Common myeloid progenitor, CD34-positive (primary cell): ENCODE measurements around the gene TBX20.
A peak's percentile ranks its signal among the peaks of the same experiment; 100 is the strongest.
"Not testable (repeated sequence)": the region's sequence is repeated elsewhere in the genome, so short reads cannot be mapped to it uniquely, and the experiment has no call there.

ENCODE experiments used
- CTCF ChIA-PET: fragments of 350-600 bp; sonication (Branson Sonifier 250); formaldehyde crosslinking; loops from one replicate; lab custom pipeline; 2021; ENCODE audit warnings: antibody characterized with exemption; lab: Charles Lee
- POLR2A ChIA-PET: fragments of 350-600 bp; sonication (Branson Sonifier 250); formaldehyde crosslinking; loops from one replicate; lab custom pipeline; 2021; ENCODE audit warnings: antibody characterized with exemption; lab: Charles Lee
- DNase-seq, 3 donors: peaks; one replicate each; pipeline versions ENCODE4 v3.0.0 to v3.0.0-alpha.2; 2013
- H3K27ac ChIP-seq, 2 experiments: 1 replicate in 1 of 2; 2 replicates in 1 of 2; pipeline ENCODE4 v1.7.0; 2013; ENCODE audit warnings: inconsistent platforms in 2 of 2, low read length in 2 of 2, mild to moderate bottlenecking in 2 of 2, low read depth in 1 of 2, moderate library complexity in 1 of 2; ENCODE audit not compliant: severe bottlenecking in 2 of 2, insufficient read depth in 1 of 2, poor library complexity in 1 of 2
- H3K27me3 ChIP-seq, 5 experiments: replicated peaks in 2 of 5; 1 replicate in 3 of 5; 2 replicates in 2 of 5; pipeline versions ENCODE4 v1.6.1 to v1.7.0; 2013; ENCODE audit warnings: low read length in 4 of 5, mild to moderate bottlenecking in 2 of 5, moderate library complexity in 2 of 5, inconsistent platforms in 1 of 5; ENCODE audit not compliant: insufficient read depth in 5 of 5, control insufficient read depth in 4 of 5
- H3K36me3 ChIP-seq, 4 experiments: 1 replicate in 2 of 4; 2 replicates in 2 of 4; pipeline versions ENCODE4 v1.6.1 to v1.7.0; 2013; ENCODE audit warnings: low read length in 3 of 4, control low read depth in 1 of 4, mild to moderate bottlenecking in 1 of 4; ENCODE audit not compliant: control insufficient read depth in 4 of 4, insufficient read depth in 4 of 4
- H3K4me1 ChIP-seq, 4 experiments: 1 replicate in 3 of 4; 2 replicates in 1 of 4; pipeline versions ENCODE4 v1.6.1 to v1.7.1; 2013; ENCODE audit warnings: low read length in 3 of 4, mild to moderate bottlenecking in 3 of 4, control low read depth in 1 of 4, inconsistent platforms in 1 of 4, moderate library complexity in 1 of 4; ENCODE audit not compliant: control insufficient read depth in 4 of 4, insufficient read depth in 4 of 4; ENCODE audit errors: control extremely low read depth in 1 of 4
- H3K4me3 ChIP-seq, 7 experiments: 1 replicate in 4 of 7; 2 replicates in 3 of 7; pipeline versions ENCODE4 v1.5.1 to v1.7.0; 2013; ENCODE audit warnings: mild to moderate bottlenecking in 7 of 7, low read length in 6 of 7, moderate library complexity in 6 of 7, inconsistent platforms in 2 of 7, low read depth in 2 of 7, control low read depth in 1 of 7; ENCODE audit not compliant: insufficient read depth in 4 of 7, control insufficient read depth in 1 of 7; ENCODE audit errors: extremely low read depth in 1 of 7
- H3K9me3 ChIP-seq, 5 experiments: 1 replicate in 4 of 5; 2 replicates in 1 of 5; pipeline versions ENCODE4 v1.6.1 to v1.7.1; 2013; ENCODE audit warnings: low read length in 4 of 5, mild to moderate bottlenecking in 2 of 5, inconsistent platforms in 1 of 5, low read depth in 1 of 5, moderate library complexity in 1 of 5; ENCODE audit not compliant: control insufficient read depth in 4 of 5, insufficient read depth in 2 of 5; ENCODE audit errors: control extremely low read depth in 1 of 5
- WGBS: methylation state at CpG from one replicate; pipeline ENCODE4 v1.1.5; 2013; ENCODE audit not compliant: insufficient coverage; 5-methylcytosine and 5-hydroxymethylcytosine counted together

TBX20 gene

GRCh38 chr7:35167158-35167557 is 86.7 kb downstream of the TBX20 start:
- POLR2A ChIA-PET, H3K4me3 ChIP-seq, H3K4me1 ChIP-seq, H3K27ac ChIP-seq, DNase-seq, H3K27me3 ChIP-seq, CTCF ChIA-PET, H3K9me3 ChIP-seq, H3K36me3 ChIP-seq: not testable (repeated sequence)
- WGBS = no CpG with 5 or more reads among the region's 1 CpG

GRCh38 chr7:35161059-35161740 is 92.7 kb downstream of the TBX20 start:
- no CpG with 5 or more reads among the region's 3 CpGs for WGBS
- H3K36me3 ChIP-seq, POLR2A ChIA-PET, CTCF ChIA-PET, H3K4me1 ChIP-seq, H3K9me3 ChIP-seq, H3K27ac ChIP-seq, H3K27me3 ChIP-seq, H3K4me3 ChIP-seq: not testable (repeated sequence)
- DNase-seq = peak in 1 of 3 donors; percentile 9
